ENCODE data around the gene SLC9A8.
"Not testable (repeated sequence)": the region's sequence is repeated elsewhere in the genome, so short reads cannot be mapped to it uniquely, and the experiment has no call there.

Gene SLC9A8

GRCh38 chr20:49892817-49893216, 80.2 kb downstream of the SLC9A8 start:
- peaks cover 40% of the 10 kb centered on the region for H3K4me1 ChIP-seq (ENCODE audit: control insufficient read depth, insufficient read depth, low read length)
- 90 to 93% methylated on average over 11 of the region's 11 CpGs for WGBS, 2 experiments

GRCh38 chr20:49893242-49894072, 80.8 kb downstream of the SLC9A8 start:
- WGBS, 2 experiments: 91 to 93% methylated on average over 12 of the region's 12 CpGs
- H3K9me3 ChIP-seq (ENCODE audit: control insufficient read depth, low read length): no peaks in the 10 kb centered on the region
- H3K27me3 ChIP-seq (ENCODE audit: control insufficient read depth, insufficient read depth, low read length, poor library complexity, severe bottlenecking): no peaks in the 10 kb centered on the region
- H3K4me1 ChIP-seq (ENCODE audit: control insufficient read depth, insufficient read depth, low read length): peaks cover 37% of the 10 kb centered on the region
- H3K4me3 ChIP-seq (ENCODE audit: insufficient read depth, low read depth, low read length): no peak overlapping the region
- no peak overlapping the region for H3K27ac ChIP-seq (ENCODE audit: insufficient read depth, low read depth, low read length, poor library complexity, severe bottlenecking)
- no peaks in the 10 kb centered on the region for H3K36me3 ChIP-seq (ENCODE audit: control insufficient read depth, insufficient read depth, low read length)

More at GRCh38 chr20:49892817-49893216, 80.2 kb downstream of the SLC9A8 start:
- Histone ChIP-seq H3K4me3 (ENCODE audit: insufficient read depth, low read depth, low read length) (no peak overlapping the region), H3K9me3 (ENCODE audit: control insufficient read depth, low read length) (no peaks in the 10 kb centered on the region), H3K27me3 (ENCODE audit: control insufficient read depth, insufficient read depth, low read length, poor library complexity, severe bottlenecking) (no peaks in the 10 kb centered on the region), H3K27ac (ENCODE audit: insufficient read depth, low read depth, low read length, poor library complexity, severe bottlenecking) (no peak overlapping the region), H3K36me3 (ENCODE audit: control insufficient read depth, insufficient read depth, low read length) (no peaks in the 10 kb centered on the region)

GRCh38 chr20:49894073-49894470, 81.4 kb downstream of the SLC9A8 start:
- H3K27me3 ChIP-seq (ENCODE audit: control insufficient read depth, insufficient read depth, low read length, poor library complexity, severe bottlenecking): no peaks in the 10 kb centered on the region
- WGBS, 2 experiments: 91 to 94% methylated on average over 6 of the region's 6 CpGs
- no peaks in the 10 kb centered on the region for H3K36me3 ChIP-seq (ENCODE audit: control insufficient read depth, insufficient read depth, low read length)
- H3K27ac ChIP-seq (ENCODE audit: insufficient read depth, low read depth, low read length, poor library complexity, severe bottlenecking): no peak overlapping the region
- H3K9me3 ChIP-seq (ENCODE audit: control insufficient read depth, low read length): no peaks in the 10 kb centered on the region
- H3K4me1 ChIP-seq (ENCODE audit: control insufficient read depth, insufficient read depth, low read length): peaks cover 37% of the 10 kb centered on the region
- H3K4me3 ChIP-seq (ENCODE audit: insufficient read depth, low read depth, low read length): no peak overlapping the region

- H3K9me3 ChIP-seq (ENCODE audit: control insufficient read depth, low read length); H3K27me3 ChIP-seq (ENCODE audit: control insufficient read depth, insufficient read depth, low read length, poor library complexity, severe bottlenecking); H3K4me3 ChIP-seq (ENCODE audit: insufficient read depth, low read depth, low read length); H3K27ac ChIP-seq (ENCODE audit: insufficient read depth, low read depth, low read length, poor library complexity, severe bottlenecking); H3K36me3 ChIP-seq (ENCODE audit: control insufficient read depth, insufficient read depth, low read length): not testable (repeated sequence)
- peaks cover 33% of the 10 kb centered on the region for H3K4me1 ChIP-seq (ENCODE audit: control insufficient read depth, insufficient read depth, low read length)
- 94 to 97% methylated on average over 7 of the region's 7 CpGs for WGBS, 2 experiments
Observed at GRCh38 chr20:49895474-49896093, 83.0 kb downstream of the SLC9A8 start.

- 95 to 97% methylated on average over 6 of the region's 6 CpGs for WGBS, 2 experiments
- H3K27ac ChIP-seq (ENCODE audit: insufficient read depth, low read depth, low read length, poor library complexity, severe bottlenecking): no peak overlapping the region
- H3K4me3 ChIP-seq (ENCODE audit: insufficient read depth, low read depth, low read length): no peak overlapping the region
- H3K36me3 ChIP-seq (ENCODE audit: control insufficient read depth, insufficient read depth, low read length): no peaks in the 10 kb centered on the region
- H3K9me3 ChIP-seq (ENCODE audit: control insufficient read depth, low read length): no peaks in the 10 kb centered on the region
- H3K27me3 ChIP-seq (ENCODE audit: control insufficient read depth, insufficient read depth, low read length, poor library complexity, severe bottlenecking): no peaks in the 10 kb centered on the region
- peaks cover 26% of the 10 kb centered on the region for H3K4me1 ChIP-seq (ENCODE audit: control insufficient read depth, insufficient read depth, low read length)
Observed at GRCh38 chr20:49896204-49896603, 83.6 kb downstream of the SLC9A8 start.

GRCh38 chr20:49899541-49900383, 87.1 kb downstream of the SLC9A8 start:
- WGBS, 2 experiments: 78 to 86% methylated on average over 10 of the region's 10 CpGs
- no peaks in the 10 kb centered on the region for H3K36me3 ChIP-seq (ENCODE audit: control insufficient read depth, insufficient read depth, low read length)
- no peaks in the 10 kb centered on the region for H3K27me3 ChIP-seq (ENCODE audit: control insufficient read depth, insufficient read depth, low read length, poor library complexity, severe bottlenecking)
- no peak overlapping the region for H3K4me3 ChIP-seq (ENCODE audit: insufficient read depth, low read depth, low read length)
- H3K4me1 ChIP-seq (ENCODE audit: control insufficient read depth, insufficient read depth, low read length): no peaks in the 10 kb centered on the region
- H3K9me3 ChIP-seq (ENCODE audit: control insufficient read depth, low read length): no peaks in the 10 kb centered on the region
- no peak overlapping the region for H3K27ac ChIP-seq (ENCODE audit: insufficient read depth, low read depth, low read length, poor library complexity, severe bottlenecking)

GRCh38 chr20:49901588-49901987, 89.0 kb downstream of the SLC9A8 start:
- no peaks in the 10 kb centered on the region for H3K4me1 ChIP-seq (ENCODE audit: control insufficient read depth, insufficient read depth, low read length)
- H3K27ac ChIP-seq (ENCODE audit: insufficient read depth, low read depth, low read length, poor library complexity, severe bottlenecking): no peak overlapping the region
- no peak overlapping the region for H3K4me3 ChIP-seq (ENCODE audit: insufficient read depth, low read depth, low read length)
- no peaks in the 10 kb centered on the region for H3K9me3 ChIP-seq (ENCODE audit: control insufficient read depth, low read length)
- WGBS, 2 experiments: 93 to 94% methylated on average over 5 of the region's 5 CpGs
- H3K27me3 ChIP-seq (ENCODE audit: control insufficient read depth, insufficient read depth, low read length, poor library complexity, severe bottlenecking): no peaks in the 10 kb centered on the region
- H3K36me3 ChIP-seq (ENCODE audit: control insufficient read depth, insufficient read depth, low read length): peaks cover 12% of the 10 kb centered on the region

- Histone ChIP-seq H3K36me3 (ENCODE audit: control insufficient read depth, insufficient read depth, low read length) (peaks cover 15% of the 10 kb centered on the region), H3K27me3 (ENCODE audit: control insufficient read depth, insufficient read depth, low read length, poor library complexity, severe bottlenecking) (no peaks in the 10 kb centered on the region), H3K4me1 (ENCODE audit: control insufficient read depth, insufficient read depth, low read length) (no peaks in the 10 kb centered on the region), H3K9me3 (ENCODE audit: control insufficient read depth, low read length) (no peaks in the 10 kb centered on the region), H3K4me3 (ENCODE audit: insufficient read depth, low read depth, low read length) (no peak overlapping the region), H3K27ac (ENCODE audit: insufficient read depth, low read depth, low read length, poor library complexity, severe bottlenecking) (no peak overlapping the region)
- 94 to 97% methylated on average over 16 of the region's 17 CpGs for WGBS, 2 experiments
Observed at GRCh38 chr20:49904440-49905214, 92.0 kb downstream of the SLC9A8 start.

- Histone ChIP-seq H3K4me3 (ENCODE audit: insufficient read depth, low read depth, low read length) (no peak overlapping the region), H3K27ac (ENCODE audit: insufficient read depth, low read depth, low read length, poor library complexity, severe bottlenecking) (no peak overlapping the region), H3K4me1 (ENCODE audit: control insufficient read depth, insufficient read depth, low read length) (peaks cover 7% of the 10 kb centered on the region), H3K27me3 (ENCODE audit: control insufficient read depth, insufficient read depth, low read length, poor library complexity, severe bottlenecking) (no peaks in the 10 kb centered on the region), H3K9me3 (ENCODE audit: control insufficient read depth, low read length) (no peaks in the 10 kb centered on the region), H3K36me3 (ENCODE audit: control insufficient read depth, insufficient read depth, low read length) (peaks cover 15% of the 10 kb centered on the region)
- WGBS, 2 experiments: 92 to 93% methylated on average over 29 of the region's 29 CpGs
Observed at GRCh38 chr20:49905415-49906091, 92.9 kb downstream of the SLC9A8 start.

All from ectodermal cell (in vitro differentiated cells).